Ovary (tissue), 9 donors: ENCODE data around the gene UGT1A6. TPM values are rescaled to one million over a fixed set of nuclear protein-coding genes. Genes with fewer than 3 reads are reported as not detected.
"Not testable (repeated sequence)": the region's sequence is repeated elsewhere in the genome, so short reads cannot be mapped to it uniquely, and the experiment has no call there.

Source experiments
- DNase-seq, 5 donors: peaks; one replicate each; pipeline ENCODE4 v3.0.0-alpha.2; 2019 to 2020
- H3K27ac ChIP-seq, 2 donors: fragments of 200-600 bp; one replicate each; pipeline versions ENCODE4 v1.5.1 to v1.8.0; 2019 to 2022
- H3K27me3 ChIP-seq: fragments of 200-600 bp; one replicate; pipeline ENCODE4 v1.8.0; 2022
- H3K36me3 ChIP-seq: fragments of 200-600 bp; sonication (generic); one replicate; pipeline ENCODE4 v1.5.1; 2019
- H3K4me1 ChIP-seq: one replicate; pipeline ENCODE4 v1.8.1; 2013; ENCODE audit warnings: mild to moderate bottlenecking, moderate library complexity; ENCODE audit not compliant: insufficient read depth
- H3K4me3 ChIP-seq: fragments of 200-600 bp; sonication (generic); one replicate; pipeline ENCODE4 v1.5.1; 2017
- H3K9me3 ChIP-seq, 2 donors: fragments of 200-600 bp in 1 of 2; sonication (generic) in 1 of 2; one replicate each; pipeline versions ENCODE4 v1.5.1 to v1.8.1; 2013 to 2019; ENCODE audit warnings: mild to moderate bottlenecking in 1 of 2, moderate library complexity in 1 of 2
- CTCF ChIP-seq, 3 donors: fragments of 450-650 bp in 2 of 3; fragments of 200-600 bp in 1 of 3; IDR thresholded peaks; one replicate each; pipeline versions ENCODE4 v1.5.1 to v1.8.0; 2016 to 2022; ENCODE audit warnings: antibody characterized with exemption in 3 of 3, mild to moderate bottlenecking in 1 of 3
- EP300 ChIP-seq: sonication (generic); formaldehyde crosslinking; IDR thresholded peaks from one replicate; pipeline ENCODE4 v1.6.1; 2017; ENCODE audit warnings: antibody characterized with exemption
- POLR2A ChIP-seq: fragments of 450-650 bp; IDR thresholded peaks from one replicate; pipeline ENCODE4 v1.6.1; 2017; ENCODE audit warnings: antibody characterized with exemption, mild to moderate bottlenecking, moderate library complexity
- WGBS, 3 donors: extraction: QIAGEN DNeasy Blood & Tissue Kit in 1 of 3; methylation state at CpG; one replicate each; pipeline versions ENCODE4 v1.1.5 to v1.1.7; 2013 to 2017; 5-methylcytosine and 5-hydroxymethylcytosine counted together
- intact Hi-C, 4 donors: fragments of 100-400 bp; cut with DNase I; formaldehyde crosslinking; loops; one replicate each; pipeline versions ENCODE4 v1.11.0 to v1.15.1; 2022 to 2023
- polyA plus RNA-seq, 2 donors: library from polyadenylated mRNA; stranded (reverse); fragments of 200-250 nt in 1 of 2; fragments of 350-450 nt in 1 of 2; fragmentation: Illumina TruSeq in 1 of 2; extraction: RNeasy Lipid Tissue Mini Kit (QIAGEN cat#74804) in 1 of 2; gene quantifications; one replicate each; pipeline ENCODE4 v1.2.3, GENCODE V29; 2013 to 2014
- total RNA-seq, 7 donors: library from RNA; depleted of rRNA in 2 of 7; stranded (reverse); fragments of >200 nt in 2 of 7; fragmentation: NEBNext Ultra II Directional in 3 of 7; extraction: Animal tissue kit (Norgen Biotek cat#: 25700) in 3 of 7; gene quantifications; one replicate each; pipeline versions ENCODE4 v1.1.0 to v1.2.4, GENCODE V29; 2016 to 2023
- donor health status: DM: no; HTN: no; CAD: no; lungs with moderate emphysema.
- donor health status: DM: no; HTN: no; CAD: no.
- donor health status: Bipolar disorder and iron deficiency.
- donor health status: DM: yes; HTN: yes; CAD: no.
- donor health status: DM: no; HTN: no; CAD: no.
- donor health status: DM: yes; HTN: yes; CAD: no.

The UGT1A6 gene
- total and polyA plus RNA-seq, 9 donors = not detected

GRCh38 chr2:233746475-233747282 is 54.0 kb downstream of the UGT1A6 start:
- H3K27me3 ChIP-seq = no peaks in the 10 kb centered on the region
- H3K4me3 ChIP-seq = no peak overlapping the region
- 67 to 74% (median 70%) methylated on average over 10 of the region's 10 CpGs for WGBS, 3 donors
- H3K9me3 ChIP-seq = peaks cover 0 to 4% of the 10 kb centered on the region in 2 donors
- DNase-seq = no peak
- no peak overlapping the region for H3K27ac ChIP-seq
- H3K36me3 ChIP-seq = no peaks in the 10 kb centered on the region
- no peak for TF ChIP-seq EP300
- H3K4me1 ChIP-seq = no peaks in the 10 kb centered on the region
- intact Hi-C loops = no loop called here

- WGBS, 3 donors = 89 to 98% (median 92%) methylated on average over 6 of the region's 6 CpGs
- no peaks in the 10 kb centered on the region for H3K4me1 ChIP-seq
- H3K27ac ChIP-seq = no peak overlapping the region
- intact Hi-C loops = no loop called here
- no peak for DNase-seq
- H3K36me3 ChIP-seq = no peaks in the 10 kb centered on the region
- TF ChIP-seq EP300 (no peak), CTCF (IDR thresholded peaks at IDR 0.05) (no peak), POLR2A (no peak)
- H3K4me3 ChIP-seq = no peak overlapping the region
- H3K9me3 ChIP-seq = peaks cover 0 to 4% of the 10 kb centered on the region in 2 donors
- no peaks in the 10 kb centered on the region for H3K27me3 ChIP-seq
Measured at GRCh38 chr2:233747283-233747544, 54.5 kb downstream of the UGT1A6 start.

DNA sequence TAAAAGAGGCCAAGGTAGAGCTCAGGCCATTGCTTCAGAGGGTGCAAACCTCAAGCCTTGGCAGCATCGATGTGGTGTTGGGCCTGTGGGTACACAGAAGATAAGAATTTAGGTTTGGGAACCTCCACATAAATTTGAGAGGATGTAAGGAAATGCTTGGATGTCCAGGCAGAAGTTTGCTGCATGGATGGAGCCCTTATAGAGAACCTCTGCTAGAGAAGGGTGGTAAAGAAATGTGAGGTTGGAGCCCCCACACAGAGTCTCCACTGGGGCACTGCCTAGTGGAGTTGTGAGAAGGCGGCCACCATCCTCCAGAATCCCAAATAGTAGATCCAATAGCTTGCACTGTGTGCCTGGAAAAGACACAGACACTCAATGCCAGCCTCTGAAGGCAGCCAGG is 58.0 kb downstream of the UGT1A6 start:
- H3K27ac ChIP-seq, H3K9me3 ChIP-seq, H3K27me3 ChIP-seq, H3K4me3 ChIP-seq, H3K4me1 ChIP-seq, intact Hi-C loops, DNase-seq, H3K36me3 ChIP-seq: not testable (repeated sequence)
- 64 to 78% (median 67%) methylated on average over 2 of the region's 2 CpGs for WGBS, 3 donors

DNA sequence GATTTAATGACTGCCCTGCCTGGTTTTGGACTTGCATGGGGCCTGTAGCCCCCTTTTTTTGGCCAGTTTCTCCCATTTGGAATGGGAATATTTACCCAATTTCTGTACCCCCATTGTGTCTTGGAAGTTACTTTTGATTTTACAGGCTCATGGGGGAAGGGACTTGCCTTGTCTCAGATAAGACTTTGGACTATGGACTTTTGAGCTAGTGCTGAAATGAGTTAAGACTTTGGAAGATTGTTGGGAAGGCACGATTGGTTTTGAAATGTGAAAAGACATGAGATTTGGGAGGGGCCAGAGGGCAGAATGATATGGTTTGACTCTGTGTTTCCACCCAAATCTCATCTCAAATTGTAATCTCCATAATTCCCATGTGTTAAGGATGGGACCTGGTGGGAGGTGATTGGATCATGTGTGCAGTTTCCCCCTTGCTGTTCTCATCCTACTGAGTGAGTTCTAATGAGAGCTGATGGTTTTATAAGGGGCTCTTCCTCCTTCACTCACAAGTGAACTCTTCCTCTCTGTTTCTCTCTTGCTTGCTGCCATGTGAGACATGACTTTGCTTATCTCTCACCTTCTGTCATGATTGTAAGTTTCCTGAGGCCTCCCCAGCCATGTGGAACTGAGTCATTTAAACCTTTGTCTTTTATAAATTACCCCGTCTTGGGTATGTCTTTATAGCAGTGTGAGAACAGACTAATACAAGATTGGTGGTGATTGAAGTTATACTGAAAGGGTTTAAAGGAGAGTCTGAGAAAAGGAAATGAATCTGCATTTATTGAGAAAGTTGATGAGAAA is 58.7 kb downstream of the UGT1A6 start:
- H3K9me3 ChIP-seq, H3K4me1 ChIP-seq, H3K4me3 ChIP-seq, DNase-seq, H3K36me3 ChIP-seq, H3K27ac ChIP-seq, H3K27me3 ChIP-seq, intact Hi-C loops: not testable (repeated sequence)
- 62 to 71% (median 65%) methylated on average over 2 of the region's 2 CpGs for WGBS, 3 donors

DNA sequence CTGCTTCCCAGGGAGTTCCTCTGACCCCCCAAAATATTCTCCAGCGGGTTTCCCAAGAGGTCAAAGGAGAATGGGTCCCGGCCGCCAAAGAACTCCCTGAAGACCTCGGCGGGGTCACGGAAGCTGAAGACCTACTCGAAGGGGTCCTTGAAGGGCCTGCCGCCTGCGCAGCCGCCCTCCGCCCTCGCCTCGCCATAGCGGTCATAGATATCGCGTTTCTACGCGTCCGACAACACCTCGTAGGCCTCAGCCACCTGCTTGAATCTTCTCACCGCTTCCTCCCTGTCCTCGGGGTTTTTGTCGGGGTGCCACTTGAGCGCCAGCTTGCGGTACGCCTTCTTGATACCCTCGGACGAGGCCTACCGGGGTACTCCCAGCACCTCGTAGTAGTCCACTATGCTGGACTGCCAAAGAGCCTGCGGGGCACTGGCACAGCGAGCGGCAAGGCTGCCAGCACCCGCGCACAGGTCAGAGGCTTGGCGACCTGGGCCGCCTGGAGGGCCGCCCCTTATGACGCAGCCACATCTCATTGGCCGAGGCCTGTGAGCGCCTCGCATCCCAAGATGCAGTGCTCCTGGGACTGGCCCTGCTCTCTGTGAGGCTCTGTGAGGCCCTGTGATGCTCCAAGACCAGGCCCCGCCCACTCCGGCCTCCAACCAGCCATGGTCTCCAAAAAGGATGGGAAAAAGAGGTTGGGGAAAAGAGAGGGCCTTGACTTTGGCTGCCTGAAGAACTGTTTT is 62.4 kb downstream of the UGT1A6 start:
- DNase-seq = no peak
- intact Hi-C loops = no loop called here
- Histone ChIP-seq H3K27ac (no peak overlapping the region), H3K27me3 (no peaks in the 10 kb centered on the region), H3K9me3 (peaks cover 0 to 4% of the 10 kb centered on the region in 2 donors), H3K4me1 (no peaks in the 10 kb centered on the region), H3K36me3 (no peaks in the 10 kb centered on the region), H3K4me3 (no peak overlapping the region)
- 89 to 95% (median 94%) methylated on average over 42 to 44 of the region's 44 CpGs for WGBS, 3 donors
- TF ChIP-seq POLR2A = no peak
- TF ChIP-seq CTCF (IDR thresholded peaks at IDR 0.05) = no peak
- no peak for TF ChIP-seq EP300
